ENCODE measurements around the gene FRAS1.

- TF ChIP-seq CTCF (IDR thresholded peaks at IDR 0.05) (no peak), POLR2A (IDR thresholded peaks at IDR 0.05) (no peak)
Measured at GRCh38 chr4:78395642-78396041, 338.5 kb downstream of the FRAS1 start.

Data from breast epithelium (tissue), 3 donors.